IPS DF 6.9 (cell line): ENCODE data around the gene GPD2.

Source experiments
- DNase-seq: peaks from one replicate; pipeline ENCODE4 v3.0.0-alpha.2; 2013; ENCODE audit warnings: low read depth, low spot score
- H3K27ac ChIP-seq: one replicate; pipeline ENCODE4 v1.5.1; 2013; ENCODE audit warnings: low read length, control low read depth
- H3K27me3 ChIP-seq: 2 replicates; pipeline ENCODE4 v1.6.1; 2013; ENCODE audit warnings: mild to moderate bottlenecking, low read length; ENCODE audit not compliant: control insufficient read depth, insufficient read depth
- H3K36me3 ChIP-seq: 2 replicates; pipeline ENCODE4 v1.6.1; 2013; ENCODE audit warnings: low read length; ENCODE audit not compliant: control insufficient read depth, insufficient read depth
- H3K4me1 ChIP-seq: 2 replicates; pipeline ENCODE4 v1.6.1; 2013; ENCODE audit warnings: low read length; ENCODE audit not compliant: control insufficient read depth, insufficient read depth
- H3K4me3 ChIP-seq: 2 replicates; pipeline ENCODE4 v1.5.1; 2013; ENCODE audit warnings: mild to moderate bottlenecking, low read length
- H3K9me3 ChIP-seq: 2 replicates; pipeline ENCODE4 v1.6.1; 2013; ENCODE audit warnings: low read length, inconsistent platforms; ENCODE audit not compliant: control insufficient read depth, insufficient read depth
- WGBS: extraction: QIAGEN DNeasy Blood & Tissue Kit; methylation state at CpG from one replicate; pipeline ENCODE4 v1.1.7; 2013; ENCODE audit warnings: mixed read lengths, missing lambda C conversion rate; ENCODE audit not compliant: insufficient read length, insufficient coverage; 5-methylcytosine and 5-hydroxymethylcytosine counted together

GPD2 gene

DNA sequence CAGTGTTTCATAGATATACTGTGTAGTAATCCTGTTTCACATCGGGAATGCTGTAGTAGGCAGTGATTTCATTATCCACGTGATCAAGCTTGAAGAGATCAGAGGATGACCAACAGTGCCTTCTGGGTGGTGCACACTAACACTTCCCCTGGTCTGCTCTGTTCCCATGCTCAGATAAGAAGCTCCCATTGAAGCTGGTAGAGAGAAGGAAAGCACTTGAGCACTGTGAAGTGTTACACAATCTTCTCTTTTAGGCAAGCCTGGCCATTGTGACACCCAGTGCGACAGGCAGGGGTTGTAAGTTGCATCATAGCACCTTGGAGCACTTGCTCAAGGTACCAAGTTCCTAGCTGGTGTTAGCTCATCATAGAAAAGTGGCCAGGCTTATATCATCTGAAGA is 30.6 kb upstream of the GPD2 start:
- H3K4me3 ChIP-seq = no peak overlapping the region
- H3K27me3 ChIP-seq = no peaks in the 10 kb centered on the region
- no peaks in the 10 kb centered on the region for H3K36me3 ChIP-seq
- WGBS = no CpG with 5 or more reads among the region's 3 CpGs
- H3K27ac ChIP-seq = no peak overlapping the region
- no peak for DNase-seq
- H3K4me1 ChIP-seq = no peaks in the 10 kb centered on the region
- H3K9me3 ChIP-seq = no peaks in the 10 kb centered on the region

DNA sequence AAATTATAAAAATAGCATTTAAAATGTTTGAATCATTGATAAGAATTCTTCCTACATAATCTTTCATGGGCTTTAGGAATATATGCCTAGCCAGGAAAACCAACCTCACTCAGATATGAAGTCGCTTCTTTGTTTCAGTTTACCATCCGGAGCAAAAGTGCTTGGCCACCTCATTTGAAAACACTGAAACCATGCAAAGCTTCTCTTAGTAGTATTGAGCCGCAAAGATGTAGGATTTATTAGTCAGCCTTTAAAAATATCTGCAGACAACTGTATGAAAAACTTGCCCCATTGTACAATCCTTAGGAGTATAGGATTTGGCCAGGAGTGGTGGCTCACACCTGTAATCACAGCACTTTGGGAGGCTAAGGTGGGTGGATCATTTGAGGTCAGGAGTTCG is 24.3 kb upstream of the GPD2 start:
- H3K27ac ChIP-seq = no peak overlapping the region
- H3K4me3 ChIP-seq = no peak overlapping the region
- WGBS = no CpG with 5 or more reads among the region's 4 CpGs

DNA sequence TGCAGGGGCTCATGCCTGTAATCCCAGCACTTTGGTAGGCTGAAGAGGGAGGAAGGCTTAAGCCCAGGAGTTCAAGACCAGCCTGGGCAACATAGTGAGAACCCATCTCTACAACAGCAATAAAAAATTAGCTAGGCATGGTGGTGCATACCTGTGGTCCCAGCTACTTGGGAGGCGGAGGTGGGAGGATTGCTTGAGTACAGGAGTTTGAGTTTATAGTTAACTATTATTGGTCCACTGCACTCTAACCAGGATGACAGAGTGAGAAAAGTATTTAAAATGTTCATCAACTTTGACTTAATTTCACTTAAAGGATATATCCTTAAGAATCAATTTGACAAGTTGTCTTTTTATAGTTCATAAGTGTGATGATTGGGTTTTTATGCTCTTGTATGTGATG is 14.3 kb upstream of the GPD2 start:
- H3K4me3 ChIP-seq = no peak overlapping the region
- H3K27ac ChIP-seq = no peak overlapping the region
- H3K36me3 ChIP-seq = no peaks in the 10 kb centered on the region
- H3K4me1 ChIP-seq = no peaks in the 10 kb centered on the region
- H3K9me3 ChIP-seq = no peaks in the 10 kb centered on the region
- DNase-seq = no peak
- no peaks in the 10 kb centered on the region for H3K27me3 ChIP-seq
- no CpG with 5 or more reads among the region's 1 CpG for WGBS

More for the DNA sequence above, 24.3 kb upstream of the GPD2 start:
- no peaks in the 10 kb centered on the region for H3K36me3 ChIP-seq
- no peaks in the 10 kb centered on the region for H3K4me1 ChIP-seq
- no peaks in the 10 kb centered on the region for H3K9me3 ChIP-seq
- H3K27me3 ChIP-seq = no peaks in the 10 kb centered on the region
- no peak for DNase-seq

GRCh38 chr2:156423674-156424282 is 12.4 kb upstream of the GPD2 start:
- no CpG with 5 or more reads among the region's 8 CpGs for WGBS
- H3K4me3 ChIP-seq = no peak overlapping the region
- no peaks in the 10 kb centered on the region for H3K4me1 ChIP-seq
- H3K27me3 ChIP-seq = no peaks in the 10 kb centered on the region
- no peak for DNase-seq
- no peaks in the 10 kb centered on the region for H3K9me3 ChIP-seq
- no peaks in the 10 kb centered on the region for H3K36me3 ChIP-seq
- no peak overlapping the region for H3K27ac ChIP-seq

DNA sequence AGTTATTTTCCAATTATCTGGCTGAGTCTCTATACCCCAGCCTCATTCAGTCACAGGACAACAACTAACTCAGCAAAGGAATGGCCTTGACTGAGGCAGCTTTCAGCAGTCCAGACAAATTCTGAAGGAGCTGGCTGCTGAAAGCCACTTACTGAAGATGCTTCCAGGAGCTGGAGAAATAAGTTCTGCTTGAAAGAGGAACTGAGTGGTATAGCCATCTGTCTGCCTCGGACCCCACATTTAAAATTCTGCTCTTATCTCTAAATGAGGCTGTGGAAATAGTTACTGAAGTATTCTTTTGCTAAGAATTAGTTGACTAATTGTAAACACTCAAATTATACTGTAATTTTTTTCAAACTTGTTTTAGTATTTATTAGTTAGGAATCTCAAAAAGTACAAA is 9.1 kb upstream of the GPD2 start:
- Histone ChIP-seq H3K27me3 (no peaks in the 10 kb centered on the region), H3K4me3 (no peak overlapping the region), H3K9me3 (no peaks in the 10 kb centered on the region), H3K4me1 (no peaks in the 10 kb centered on the region), H3K36me3 (no peaks in the 10 kb centered on the region), H3K27ac (no peak overlapping the region)
- no CpG with 5 or more reads among the region's 1 CpG for WGBS
- DNase-seq = no peak

- no peaks in the 10 kb centered on the region for H3K27me3 ChIP-seq
- H3K36me3 ChIP-seq = no peaks in the 10 kb centered on the region
- DNase-seq = no peak
- no peaks in the 10 kb centered on the region for H3K9me3 ChIP-seq
- H3K4me3 ChIP-seq = no peak overlapping the region
- no peak overlapping the region for H3K27ac ChIP-seq
- no peaks in the 10 kb centered on the region for H3K4me1 ChIP-seq
Observed at GRCh38 chr2:156429211-156429610, 7.0 kb upstream of the GPD2 start.

DNA sequence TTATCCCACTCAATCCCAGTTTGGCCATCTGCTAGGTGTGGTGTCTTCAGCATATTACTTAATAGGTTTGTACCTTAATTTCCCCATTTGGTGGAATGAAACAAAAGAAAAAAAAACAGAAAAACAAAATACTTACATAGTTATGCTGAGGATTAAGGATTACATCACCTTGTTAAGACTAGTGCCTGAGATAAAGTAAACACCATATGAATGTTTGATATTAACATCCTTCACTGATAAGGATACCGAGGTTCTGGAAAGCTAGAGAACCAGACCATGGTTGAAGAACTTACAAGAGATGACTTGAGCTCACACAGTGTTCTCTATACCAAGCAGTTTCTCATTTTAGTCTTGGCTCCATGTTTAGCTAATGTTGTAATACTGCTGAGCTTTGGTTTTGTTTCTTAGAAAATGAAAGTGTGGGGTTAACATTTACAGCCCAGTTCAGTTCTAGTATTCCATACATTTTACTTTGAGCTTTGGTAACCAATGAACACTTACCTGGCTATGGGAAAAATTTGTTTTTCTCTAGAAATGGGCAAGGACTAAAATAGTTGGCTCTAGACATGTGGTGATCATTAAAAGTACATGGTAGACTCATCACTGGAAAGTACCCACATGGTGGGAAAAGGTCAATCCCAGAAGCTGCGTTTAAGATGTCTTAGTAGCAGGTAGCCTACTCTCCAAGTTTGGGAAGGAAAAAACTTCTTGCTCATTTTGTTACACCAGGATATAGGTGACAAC is 5.8 kb upstream of the GPD2 start:
- WGBS = no CpG with 5 or more reads among the region's 2 CpGs
- H3K4me3 ChIP-seq = no peak overlapping the region

GRCh38 chr2:156430980-156431358 is 5.2 kb upstream of the GPD2 start:
- WGBS = no CpG with 5 or more reads among the region's 1 CpG

More for the DNA sequence above, 5.8 kb upstream of the GPD2 start:
- Histone ChIP-seq H3K27ac (no peak overlapping the region), H3K27me3 (no peaks in the 10 kb centered on the region), H3K9me3 (no peaks in the 10 kb centered on the region), H3K4me1 (no peaks in the 10 kb centered on the region), H3K36me3 (no peaks in the 10 kb centered on the region)
- DNase-seq = no peak

GRCh38 chr2:156434461-156435291 is 1.5 kb upstream of the GPD2 start:
- Histone ChIP-seq H3K4me1 (no peaks in the 10 kb centered on the region), H3K36me3 (no peaks in the 10 kb centered on the region), H3K27me3 (no peaks in the 10 kb centered on the region), H3K4me3 (peak overlapping the region; percentile 62; the same call in 1 of the 2 replicates), H3K27ac (no peak overlapping the region), H3K9me3 (no peaks in the 10 kb centered on the region)
- WGBS = no CpG with 5 or more reads among the region's 8 CpGs
- no peak for DNase-seq

More at GRCh38 chr2:156430980-156431358, 5.2 kb upstream of the GPD2 start:
- no peaks in the 10 kb centered on the region for H3K9me3 ChIP-seq
- H3K36me3 ChIP-seq = no peaks in the 10 kb centered on the region
- no peak for DNase-seq
- H3K4me3 ChIP-seq = no peak overlapping the region
- no peaks in the 10 kb centered on the region for H3K27me3 ChIP-seq
- H3K4me1 ChIP-seq = no peaks in the 10 kb centered on the region
- no peak overlapping the region for H3K27ac ChIP-seq

- no peak overlapping the region for H3K27ac ChIP-seq
- no peak for DNase-seq
- H3K4me3 ChIP-seq = peak overlapping the region; percentile 62; the same call in 1 of the 2 replicates
- H3K27me3 ChIP-seq = no peaks in the 10 kb centered on the region
- H3K4me1 ChIP-seq = no peaks in the 10 kb centered on the region
- WGBS = no CpG with 5 or more reads among the region's 18 CpGs
- H3K36me3 ChIP-seq = no peaks in the 10 kb centered on the region
- H3K9me3 ChIP-seq = no peaks in the 10 kb centered on the region
Observed at GRCh38 chr2:156435396-156435717, 822 bp upstream of the GPD2 start.
